Activated T-cell treated with anti-CD3 and anti-CD28 coated beads for 1 hour (primary cell): ENCODE data around the gene NLRC5.

Source experiments
- DNase-seq: peaks from one replicate; pipeline ENCODE4 v3.0.0-alpha.2; 2020; ENCODE audit warnings: low read depth

Gene NLRC5

GRCh38 chr16:56988948-56989945, at the start of gene NLRC5:
NLRC5 (plus strand) TSS chr16:56989557; CDS start chr16:57020713, 31,156 bp downstream.
- peak; percentile 81 for DNase-seq

GRCh38 chr16:56939801-56940200, 49.6 kb upstream of the NLRC5 start:
- DNase-seq: no peak

- DNase-seq: no peak
Observed at GRCh38 chr16:56941092-56941491, 48.3 kb upstream of the NLRC5 start.

GRCh38 chr16:56941856-56942331, 47.5 kb upstream of the NLRC5 start:
- no peak for DNase-seq

GRCh38 chr16:56943761-56944375, 45.5 kb upstream of the NLRC5 start:
- DNase-seq: no peak

- no peak for DNase-seq
Observed at GRCh38 chr16:56944954-56945839, 44.2 kb upstream of the NLRC5 start.

GRCh38 chr16:56945847-56946527, 43.4 kb upstream of the NLRC5 start:
- DNase-seq: no peak

GRCh38 chr16:56946767-56947603, 42.4 kb upstream of the NLRC5 start:
- no peak for DNase-seq

- DNase-seq: no peak
Observed at GRCh38 chr16:56947604-56947995, 41.8 kb upstream of the NLRC5 start.

GRCh38 chr16:56948234-56948633, 41.1 kb upstream of the NLRC5 start:
- no peak for DNase-seq

- DNase-seq: no peak
Observed at GRCh38 chr16:56950051-56950450, 39.3 kb upstream of the NLRC5 start.

- DNase-seq: no peak
Observed at GRCh38 chr16:56950455-56950854, 38.9 kb upstream of the NLRC5 start.

GRCh38 chr16:56950881-56951771, 38.2 kb upstream of the NLRC5 start:
- DNase-seq: no peak

- no peak for DNase-seq
Observed at GRCh38 chr16:56953006-56953405, 36.4 kb upstream of the NLRC5 start.

GRCh38 chr16:56956076-56956475, 33.3 kb upstream of the NLRC5 start:
- DNase-seq: no peak

GRCh38 chr16:56956756-56957155, 32.6 kb upstream of the NLRC5 start:
- no peak for DNase-seq

GRCh38 chr16:56960681-56961281, 28.6 kb upstream of the NLRC5 start:
- no peak for DNase-seq

GRCh38 chr16:56961386-56961785, 28.0 kb upstream of the NLRC5 start:
- no peak for DNase-seq

- DNase-seq: no peak
Observed at GRCh38 chr16:56961851-56962281, 27.5 kb upstream of the NLRC5 start, which contains the start of gene CETP. CETP (plus strand) TSS chr16:56961950; CDS start chr16:56961980, 30 bp downstream.
